Measurements from ENCODE around the gene NINL.
"Not testable (repeated sequence)": the region's sequence is repeated elsewhere in the genome, so short reads cannot be mapped to it uniquely, and the experiment has no call there.

Gene NINL

GRCh38 chr20:25477014-25477882 is 108.1 kb downstream of the NINL start:
- no peak overlapping the region for H3K9ac ChIP-seq (ENCODE audit: low read length)
- no peaks in the 10 kb centered on the region for H3K27me3 ChIP-seq (ENCODE audit: control insufficient read depth in 1 of 2, insufficient read depth in 2 of 2, low read length in 2 of 2)
- H3K4me1 ChIP-seq (ENCODE audit: insufficient read depth, low read length) = no peaks in the 10 kb centered on the region
- no peaks in the 10 kb centered on the region for H3K9me3 ChIP-seq (ENCODE audit: low read length)
- H3K4me3 ChIP-seq (ENCODE audit: low read depth in 1 of 2, low read length in 2 of 2) = no peak overlapping the region
- H3K27ac ChIP-seq (ENCODE audit: low read depth, low read length) = no peak overlapping the region
- H3K36me3 ChIP-seq (ENCODE audit: insufficient read depth, low read length) = peaks cover 26% of the 10 kb centered on the region

DNA sequence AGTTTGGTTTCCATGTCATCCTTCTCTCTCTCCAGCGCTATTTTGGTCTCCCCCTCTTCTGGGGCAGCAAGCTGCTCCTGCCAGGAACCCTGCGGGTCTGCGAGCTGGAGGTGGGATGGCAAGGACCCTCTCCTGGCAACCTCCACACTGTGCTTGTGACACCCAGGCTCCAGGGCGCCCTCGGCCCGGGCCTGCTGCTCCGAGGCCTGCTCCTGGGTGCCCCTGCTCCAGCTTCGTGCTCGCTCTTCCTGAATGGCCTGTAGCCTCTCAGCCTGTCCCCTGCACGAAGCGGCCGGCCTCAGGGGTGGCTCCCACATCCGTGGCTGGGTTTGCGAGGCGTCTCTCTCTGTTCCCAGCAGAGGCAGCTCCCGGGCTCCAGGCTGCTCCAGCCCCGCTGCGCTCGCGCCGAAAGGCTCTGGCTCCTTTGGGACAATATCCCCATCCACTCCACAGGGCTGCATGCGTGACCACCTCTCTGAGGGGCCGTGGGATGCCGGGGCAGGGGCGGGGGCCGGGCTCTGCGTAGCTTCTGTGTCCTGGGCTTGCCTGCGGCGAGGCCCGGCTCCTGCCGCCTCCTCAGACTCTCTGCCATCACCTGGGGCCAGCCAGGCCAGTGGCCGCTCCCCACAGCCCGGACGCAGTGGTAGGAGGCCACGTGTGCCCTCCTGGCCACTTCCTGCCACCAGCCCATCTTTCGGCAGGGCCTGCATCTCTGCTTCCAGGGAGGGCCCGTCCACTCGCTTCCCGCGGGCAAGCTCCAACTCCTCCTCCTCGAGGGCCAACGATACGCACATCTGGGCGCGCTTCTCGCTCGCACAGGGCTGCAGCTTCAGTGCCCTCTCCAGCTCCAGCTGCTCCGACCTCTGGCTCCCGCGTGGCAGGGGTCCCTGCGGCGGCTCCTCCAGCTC is 109.0 kb downstream of the NINL start:
- H3K4me1 ChIP-seq (ENCODE audit: insufficient read depth, low read length) = no peaks in the 10 kb centered on the region
- H3K36me3 ChIP-seq (ENCODE audit: insufficient read depth, low read length) = peaks cover 20% of the 10 kb centered on the region
- H3K9ac ChIP-seq (ENCODE audit: low read length) = no peak overlapping the region
- H3K4me3 ChIP-seq (ENCODE audit: low read depth in 1 of 2, low read length in 2 of 2) = no peak overlapping the region
- no peaks in the 10 kb centered on the region for H3K27me3 ChIP-seq (ENCODE audit: control insufficient read depth in 1 of 2, insufficient read depth in 2 of 2, low read length in 2 of 2)
- no peak overlapping the region for H3K27ac ChIP-seq (ENCODE audit: low read depth, low read length)
- H3K9me3 ChIP-seq (ENCODE audit: low read length) = no peaks in the 10 kb centered on the region

GRCh38 chr20:25473297-25473696 is 112.0 kb downstream of the NINL start:
- H3K4me3 ChIP-seq (ENCODE audit: low read depth in 1 of 2, low read length in 2 of 2); H3K9ac ChIP-seq (ENCODE audit: low read length); H3K27me3 ChIP-seq (ENCODE audit: control insufficient read depth in 1 of 2, insufficient read depth in 2 of 2, low read length in 2 of 2); H3K9me3 ChIP-seq (ENCODE audit: low read length); H3K27ac ChIP-seq (ENCODE audit: low read depth, low read length); H3K4me1 ChIP-seq (ENCODE audit: insufficient read depth, low read length): not testable (repeated sequence)
- H3K36me3 ChIP-seq (ENCODE audit: insufficient read depth, low read length) = peaks cover 17% of the 10 kb centered on the region

GRCh38 chr20:25471020-25471419 is 114.3 kb downstream of the NINL start:
- H3K4me3 ChIP-seq (ENCODE audit: low read depth in 1 of 2, low read length in 2 of 2) = no peak overlapping the region
- H3K9ac ChIP-seq (ENCODE audit: low read length) = no peak overlapping the region
- H3K36me3 ChIP-seq (ENCODE audit: insufficient read depth, low read length) = peaks cover 23% of the 10 kb centered on the region
- no peaks in the 10 kb centered on the region for H3K27me3 ChIP-seq (ENCODE audit: control insufficient read depth in 1 of 2, insufficient read depth in 2 of 2, low read length in 2 of 2)
- H3K9me3 ChIP-seq (ENCODE audit: low read length) = no peaks in the 10 kb centered on the region
- no peak overlapping the region for H3K27ac ChIP-seq (ENCODE audit: low read depth, low read length)
- H3K4me1 ChIP-seq (ENCODE audit: insufficient read depth, low read length) = no peaks in the 10 kb centered on the region

DNA sequence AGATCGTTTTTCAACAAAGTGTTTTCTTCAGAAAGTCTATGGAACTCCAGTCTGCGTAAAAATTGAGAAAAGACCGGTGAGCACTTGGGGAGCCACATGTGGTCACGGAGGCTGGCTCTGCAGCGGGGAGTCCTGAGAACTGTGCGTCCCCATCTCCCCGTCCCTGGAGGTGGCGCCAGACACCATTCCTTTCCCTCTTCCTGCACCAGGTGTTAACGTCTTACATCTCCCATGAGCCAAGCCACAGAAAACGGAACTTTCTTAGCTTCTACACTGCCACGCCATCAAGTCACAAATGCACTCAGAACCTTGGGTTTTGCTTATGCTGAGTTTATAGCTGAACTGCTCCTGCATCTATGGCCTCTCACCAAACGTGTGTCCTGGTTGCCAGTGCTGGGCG is 115.3 kb downstream of the NINL start:
- Histone ChIP-seq H3K36me3 (ENCODE audit: insufficient read depth, low read length) (peaks cover 23% of the 10 kb centered on the region), H3K9me3 (ENCODE audit: low read length) (no peaks in the 10 kb centered on the region), H3K9ac (ENCODE audit: low read length) (no peak overlapping the region), H3K4me3 (ENCODE audit: low read depth in 1 of 2, low read length in 2 of 2) (no peak overlapping the region), H3K27ac (ENCODE audit: low read depth, low read length) (no peak overlapping the region), H3K27me3 (ENCODE audit: control insufficient read depth in 1 of 2, insufficient read depth in 2 of 2, low read length in 2 of 2) (no peaks in the 10 kb centered on the region), H3K4me1 (ENCODE audit: insufficient read depth, low read length) (no peaks in the 10 kb centered on the region)

DNA sequence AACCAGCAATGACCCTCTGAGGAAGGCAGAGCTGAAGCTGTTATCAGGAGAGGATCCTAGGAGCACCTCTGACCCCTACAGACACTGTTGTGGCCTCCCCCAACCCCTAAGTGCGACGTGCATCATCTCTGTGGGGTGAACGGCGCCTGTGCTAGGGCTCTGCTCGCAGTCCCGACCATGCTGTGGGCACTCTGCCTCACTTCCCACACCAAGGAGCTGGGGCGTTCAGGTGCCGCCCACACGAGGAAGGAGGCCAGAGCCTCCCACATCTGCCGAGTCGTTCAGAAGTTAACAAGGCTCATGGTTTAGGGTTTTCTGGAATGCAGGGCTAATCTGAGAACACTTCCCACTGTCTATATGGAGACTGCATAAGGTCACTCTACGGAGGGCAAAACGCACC is 115.8 kb downstream of the NINL start:
- H3K36me3 ChIP-seq (ENCODE audit: insufficient read depth, low read length) = peaks cover 23% of the 10 kb centered on the region

GRCh38 chr20:25468126-25469075 is 116.9 kb downstream of the NINL start:
- Histone ChIP-seq H3K27me3 (ENCODE audit: control insufficient read depth in 1 of 2, insufficient read depth in 2 of 2, low read length in 2 of 2) (no peaks in the 10 kb centered on the region), H3K9ac (ENCODE audit: low read length) (no peak overlapping the region), H3K4me1 (ENCODE audit: insufficient read depth, low read length) (no peaks in the 10 kb centered on the region), H3K9me3 (ENCODE audit: low read length) (no peaks in the 10 kb centered on the region), H3K4me3 (ENCODE audit: low read depth in 1 of 2, low read length in 2 of 2) (no peak overlapping the region), H3K36me3 (ENCODE audit: insufficient read depth, low read length) (peaks cover 23% of the 10 kb centered on the region), H3K27ac (ENCODE audit: low read depth, low read length) (no peak overlapping the region)

More for the DNA sequence above, 115.8 kb downstream of the NINL start:
- Histone ChIP-seq H3K27me3 (ENCODE audit: control insufficient read depth in 1 of 2, insufficient read depth in 2 of 2, low read length in 2 of 2) (no peaks in the 10 kb centered on the region), H3K4me3 (ENCODE audit: low read depth in 1 of 2, low read length in 2 of 2) (no peak overlapping the region), H3K9me3 (ENCODE audit: low read length) (no peaks in the 10 kb centered on the region), H3K9ac (ENCODE audit: low read length) (no peak overlapping the region), H3K4me1 (ENCODE audit: insufficient read depth, low read length) (no peaks in the 10 kb centered on the region), H3K27ac (ENCODE audit: low read depth, low read length) (no peak overlapping the region)

DNA sequence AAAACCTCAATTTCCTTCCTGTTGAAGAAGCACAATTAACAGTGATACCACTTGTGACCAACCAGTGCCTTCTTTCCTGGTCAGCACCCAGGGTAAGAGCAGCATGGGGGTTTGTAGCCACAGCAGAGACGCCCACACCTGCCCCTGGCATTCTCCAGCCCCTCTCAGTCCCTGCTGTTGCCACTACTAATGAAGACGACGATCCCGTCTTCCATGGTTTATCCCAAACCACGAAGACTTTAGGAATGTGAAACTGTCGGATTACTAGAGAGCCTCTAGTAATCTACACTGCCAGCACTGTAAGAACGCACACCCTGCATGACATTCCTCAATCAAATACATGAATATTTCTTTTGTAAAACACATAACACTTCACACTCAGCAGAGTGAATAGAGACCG is 117.9 kb downstream of the NINL start:
- H3K27me3 ChIP-seq (ENCODE audit: control insufficient read depth in 1 of 2, insufficient read depth in 2 of 2, low read length in 2 of 2) = no peaks in the 10 kb centered on the region
- peaks cover 23% of the 10 kb centered on the region for H3K36me3 ChIP-seq (ENCODE audit: insufficient read depth, low read length)
- H3K4me3 ChIP-seq (ENCODE audit: low read depth in 1 of 2, low read length in 2 of 2) = no peak overlapping the region
- H3K4me1 ChIP-seq (ENCODE audit: insufficient read depth, low read length) = no peaks in the 10 kb centered on the region
- H3K9ac ChIP-seq (ENCODE audit: low read length) = no peak overlapping the region
- H3K9me3 ChIP-seq (ENCODE audit: low read length) = no peaks in the 10 kb centered on the region
- H3K27ac ChIP-seq (ENCODE audit: low read depth, low read length) = no peak overlapping the region

DNA sequence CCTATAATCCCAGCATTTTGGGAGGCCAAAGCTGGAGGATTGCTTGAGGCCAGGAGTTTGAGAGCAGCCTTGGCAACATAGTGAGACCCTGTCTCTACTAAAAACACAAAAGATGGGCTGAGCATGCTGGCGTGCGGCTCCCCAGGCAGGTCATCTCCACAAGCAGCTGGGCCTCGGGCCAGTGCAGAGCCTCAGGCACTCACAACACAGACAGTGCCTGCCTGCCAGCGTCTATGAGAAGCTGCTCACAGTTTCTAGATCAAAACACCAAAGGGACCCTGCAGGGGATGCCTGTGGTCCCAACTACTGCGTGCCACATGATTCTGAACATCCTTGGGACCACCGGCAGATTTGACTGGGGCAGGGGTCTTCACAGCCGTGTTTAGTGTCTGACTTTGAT is 118.5 kb downstream of the NINL start:
- no peaks in the 10 kb centered on the region for H3K4me1 ChIP-seq (ENCODE audit: insufficient read depth, low read length)
- no peak overlapping the region for H3K27ac ChIP-seq (ENCODE audit: low read depth, low read length)
- no peak overlapping the region for H3K9ac ChIP-seq (ENCODE audit: low read length)
- no peaks in the 10 kb centered on the region for H3K9me3 ChIP-seq (ENCODE audit: low read length)
- H3K27me3 ChIP-seq (ENCODE audit: control insufficient read depth in 1 of 2, insufficient read depth in 2 of 2, low read length in 2 of 2) = no peaks in the 10 kb centered on the region
- peaks cover 24% of the 10 kb centered on the region for H3K36me3 ChIP-seq (ENCODE audit: insufficient read depth, low read length)
- H3K4me3 ChIP-seq (ENCODE audit: low read depth in 1 of 2, low read length in 2 of 2) = no peak overlapping the region

DNA sequence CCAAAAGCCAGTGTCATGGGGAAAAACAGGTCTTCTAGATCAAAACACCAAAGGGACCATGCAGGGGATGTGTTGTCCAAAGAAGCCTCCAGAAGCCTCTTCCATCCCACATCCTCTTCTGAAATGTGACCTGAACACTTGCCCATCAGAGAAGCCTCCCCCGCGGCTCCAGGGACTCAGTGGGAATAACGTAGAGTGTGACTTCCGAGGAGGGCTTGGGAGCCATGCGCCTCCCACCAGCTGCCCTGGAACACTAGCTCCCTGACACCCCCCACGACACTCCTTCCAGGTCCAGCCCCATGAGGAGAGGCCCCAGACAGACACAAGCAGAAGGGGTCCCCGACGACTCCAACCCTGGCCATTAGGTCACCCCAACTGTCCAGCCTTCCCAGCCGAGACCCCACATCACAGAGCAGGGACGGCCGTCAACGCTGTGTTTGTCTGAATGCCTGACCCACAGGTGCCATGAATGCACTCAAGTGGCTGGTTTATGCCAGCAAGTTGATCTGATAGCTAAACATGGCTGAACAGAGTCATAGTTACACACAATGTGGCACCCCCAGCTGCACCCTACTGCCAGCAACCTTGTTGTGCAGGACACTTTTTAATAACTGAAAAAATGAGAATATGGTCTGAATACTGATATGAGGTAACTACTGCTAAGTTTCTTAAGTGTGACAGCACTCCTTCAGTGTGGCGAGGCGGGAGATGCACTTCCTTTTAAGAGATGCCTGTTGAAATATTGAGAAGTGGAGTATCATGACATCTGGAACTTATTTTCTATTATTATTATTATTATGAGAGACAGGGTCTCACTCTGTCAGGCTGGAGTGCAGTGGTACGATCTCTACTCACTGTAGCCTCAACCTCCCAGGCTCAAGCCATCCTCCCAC is 119.8 kb downstream of the NINL start:
- Histone ChIP-seq H3K9ac (ENCODE audit: low read length) (no peak overlapping the region), H3K9me3 (ENCODE audit: low read length) (no peaks in the 10 kb centered on the region), H3K4me1 (ENCODE audit: insufficient read depth, low read length) (no peaks in the 10 kb centered on the region), H3K4me3 (ENCODE audit: low read depth in 1 of 2, low read length in 2 of 2) (no peak overlapping the region), H3K36me3 (ENCODE audit: insufficient read depth, low read length) (peaks cover 30% of the 10 kb centered on the region), H3K27me3 (ENCODE audit: control insufficient read depth in 1 of 2, insufficient read depth in 2 of 2, low read length in 2 of 2) (no peaks in the 10 kb centered on the region), H3K27ac (ENCODE audit: low read depth, low read length) (no peak overlapping the region)

Data from muscle layer of colon (tissue), 2 donors.